HG03196 (cell line): ENCODE data around the gene DLK2.

Experiments
- ATAC-seq: cut with Tn5 transposase; IDR thresholded peaks from one replicate; pipeline ENCODE4 v1.9.1; 2021; ENCODE audit not compliant: unreplicated experiment

The DLK2 gene

GRCh38 chr6:43454290-43454695 is 1.1 kb downstream of the DLK2 start:
- ATAC-seq = no peak

GRCh38 chr6:43453831-43454230 is 1.5 kb downstream of the DLK2 start:
- no peak for ATAC-seq

GRCh38 chr6:43452896-43453295 is 2.5 kb downstream of the DLK2 start:
- ATAC-seq = no peak

GRCh38 chr6:43451939-43452338 is 3.4 kb downstream of the DLK2 start:
- ATAC-seq = no peak

GRCh38 chr6:43451348-43451747 is 4.0 kb downstream of the DLK2 start:
- no peak for ATAC-seq

GRCh38 chr6:43450699-43451131 is 4.6 kb downstream of the DLK2 start:
- ATAC-seq = no peak

- ATAC-seq = no peak
These were observed 6.4 kb downstream of the DLK2 start for GRCh38 chr6:43448916-43449315.

GRCh38 chr6:43447604-43448003 is 7.7 kb downstream of the DLK2 start:
- no peak for ATAC-seq

GRCh38 chr6:43445576-43445975 is 9.8 kb downstream of the DLK2 start:
- no peak for ATAC-seq

- no peak for ATAC-seq
These were observed 10.8 kb downstream of the DLK2 start for GRCh38 chr6:43444582-43444981.

- no peak for ATAC-seq
These were observed 11.3 kb downstream of the DLK2 start for GRCh38 chr6:43444036-43444435.

GRCh38 chr6:43442935-43443334 is 12.4 kb downstream of the DLK2 start:
- ATAC-seq = no peak

- no peak for ATAC-seq
These were observed 17.6 kb downstream of the DLK2 start for GRCh38 chr6:43437700-43438099.

GRCh38 chr6:43436577-43437282 is 18.6 kb downstream of the DLK2 start:
- ATAC-seq = no peak

GRCh38 chr6:43435682-43436437 is 19.5 kb downstream of the DLK2 start:
- ATAC-seq = no peak

- ATAC-seq = no peak
These were observed 20.4 kb downstream of the DLK2 start for GRCh38 chr6:43434943-43435342.

GRCh38 chr6:43434001-43434840 is 21.1 kb downstream of the DLK2 start:
- no peak for ATAC-seq

- no peak for ATAC-seq
These were observed 22.2 kb downstream of the DLK2 start for GRCh38 chr6:43433148-43433547.

- no peak for ATAC-seq
These were observed 23.1 kb downstream of the DLK2 start for GRCh38 chr6:43432009-43432945.

GRCh38 chr6:43428874-43429273 is 26.5 kb downstream of the DLK2 start:
- no peak for ATAC-seq
